HL-60/S4 treated with phorbol 12-myristate 13-acetate at 8.2 ng/mL for 4 days and 3 days (cell line): ENCODE data around the gene LRCOL1.

ENCODE experiments used
- in situ Hi-C: fragments of 300-500 bp; cut with MboI; formaldehyde crosslinking; loops from 2 replicates; pipeline ENCODE4 v1.15.0; 2022; ENCODE audit warnings: low sequenced_read_pairs

LRCOL1 gene

DNA sequence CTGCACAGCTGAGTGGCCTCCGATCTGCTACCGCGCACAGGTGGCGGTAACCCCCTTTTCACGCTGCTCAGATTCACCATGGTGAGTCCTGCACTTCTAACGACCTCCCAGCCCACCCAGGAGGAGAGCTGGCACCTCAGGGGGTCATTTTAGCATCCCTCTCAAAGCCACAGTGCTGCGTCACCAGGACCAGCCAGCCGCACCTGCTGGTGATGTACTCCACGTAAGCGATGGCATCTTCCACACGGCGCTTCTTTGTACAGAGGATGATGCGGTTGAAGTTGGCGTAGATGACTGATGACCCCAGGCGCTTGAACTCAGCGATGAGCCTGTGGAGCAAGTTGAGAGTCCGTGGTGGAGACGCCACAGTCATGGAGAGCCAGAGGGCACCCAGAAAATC is 27.4 kb upstream of the LRCOL1 start:
- in situ Hi-C loops, result no loop called here

- in situ Hi-C loops, result no loop called here
Observed at GRCh38 chr12:132635076-132635955, 24.9 kb upstream of the LRCOL1 start.

GRCh38 chr12:132634411-132634990 is 24.1 kb upstream of the LRCOL1 start:
- in situ Hi-C loops, result no loop called here

- in situ Hi-C loops, result no loop called here
Observed at GRCh38 chr12:132633901-132634300, 23.5 kb upstream of the LRCOL1 start.

GRCh38 chr12:132633398-132633797 is 23.0 kb upstream of the LRCOL1 start:
- in situ Hi-C loops, result no loop called here

GRCh38 chr12:132632521-132633228 is 22.3 kb upstream of the LRCOL1 start:
- in situ Hi-C loops, result no loop called here

- in situ Hi-C loops, result no loop called here
Observed at GRCh38 chr12:132631666-132632065, 21.3 kb upstream of the LRCOL1 start.

DNA sequence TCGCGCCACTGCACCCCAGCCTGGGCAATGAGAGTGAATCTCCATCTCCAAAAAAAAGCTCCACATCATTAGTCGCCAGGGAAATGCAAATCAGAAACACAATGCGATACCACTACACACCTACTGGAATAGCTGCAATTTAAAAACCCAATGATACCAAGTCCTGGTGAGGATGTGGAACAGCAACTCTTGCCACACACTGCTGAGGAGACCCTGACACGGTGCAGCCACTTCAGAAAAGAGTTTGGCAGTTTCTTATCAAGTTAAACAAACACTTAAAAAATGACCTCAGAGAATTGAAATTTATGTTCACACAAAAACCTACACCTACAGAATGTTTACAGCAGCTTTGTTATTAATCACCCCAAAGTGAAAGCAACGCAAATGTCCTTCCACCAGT is 20.3 kb upstream of the LRCOL1 start:
- in situ Hi-C loops, result no loop called here

DNA sequence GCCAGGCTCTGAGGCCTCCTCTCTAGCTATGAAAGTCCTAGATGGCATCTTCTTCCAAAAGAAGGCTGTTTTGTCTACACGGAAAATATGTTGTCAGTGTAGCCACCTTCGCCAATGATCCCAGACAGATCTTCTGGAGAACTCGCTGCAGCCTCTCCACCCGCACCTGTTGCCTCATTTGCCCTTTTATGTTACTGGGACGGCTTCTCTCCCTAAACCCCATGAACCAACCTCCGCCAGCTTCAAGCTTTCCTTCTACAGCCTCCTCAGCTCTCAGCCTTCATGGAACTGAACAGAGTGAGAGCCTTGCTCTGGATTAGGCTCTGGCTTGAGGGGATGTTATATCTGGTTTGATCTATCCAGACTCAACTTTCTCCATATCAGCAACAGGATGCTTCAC is 18.9 kb upstream of the LRCOL1 start:
- in situ Hi-C loops, result no loop called here

DNA sequence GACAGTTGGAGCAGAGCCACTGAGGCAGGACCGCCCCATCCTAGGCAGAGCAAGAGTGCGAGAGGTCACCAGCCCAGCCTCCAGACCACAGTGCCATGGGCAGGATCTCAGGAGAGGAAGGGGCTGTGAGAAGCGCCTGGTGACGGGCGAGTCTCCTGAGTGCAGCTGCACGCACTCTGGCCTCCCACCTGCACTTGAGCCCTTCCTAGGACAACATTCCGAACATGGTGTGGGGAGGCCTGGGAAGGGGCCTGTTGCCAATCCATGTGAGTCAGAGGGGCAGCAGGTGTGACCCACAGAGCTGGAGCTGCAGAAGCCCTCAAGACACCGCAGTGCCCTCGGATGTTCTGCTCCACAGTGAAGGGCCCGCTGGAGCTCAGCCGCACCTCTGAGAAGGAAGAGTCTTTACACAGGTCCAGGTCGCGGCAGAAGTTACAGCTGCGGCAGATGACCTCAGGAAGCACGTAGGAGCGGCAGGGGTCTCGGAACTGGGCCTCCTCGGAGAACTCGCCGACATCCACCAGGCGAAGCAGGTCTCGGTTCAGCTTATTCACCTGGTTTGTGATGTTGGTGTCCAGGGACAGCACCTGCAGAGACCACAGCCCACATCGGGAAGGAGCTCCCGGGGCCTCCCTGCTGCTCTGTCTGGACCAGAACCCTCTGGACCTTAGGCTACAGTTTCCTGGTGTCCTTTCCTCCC is 15.5 kb upstream of the LRCOL1 start:
- in situ Hi-C loops, result no loop called here

DNA sequence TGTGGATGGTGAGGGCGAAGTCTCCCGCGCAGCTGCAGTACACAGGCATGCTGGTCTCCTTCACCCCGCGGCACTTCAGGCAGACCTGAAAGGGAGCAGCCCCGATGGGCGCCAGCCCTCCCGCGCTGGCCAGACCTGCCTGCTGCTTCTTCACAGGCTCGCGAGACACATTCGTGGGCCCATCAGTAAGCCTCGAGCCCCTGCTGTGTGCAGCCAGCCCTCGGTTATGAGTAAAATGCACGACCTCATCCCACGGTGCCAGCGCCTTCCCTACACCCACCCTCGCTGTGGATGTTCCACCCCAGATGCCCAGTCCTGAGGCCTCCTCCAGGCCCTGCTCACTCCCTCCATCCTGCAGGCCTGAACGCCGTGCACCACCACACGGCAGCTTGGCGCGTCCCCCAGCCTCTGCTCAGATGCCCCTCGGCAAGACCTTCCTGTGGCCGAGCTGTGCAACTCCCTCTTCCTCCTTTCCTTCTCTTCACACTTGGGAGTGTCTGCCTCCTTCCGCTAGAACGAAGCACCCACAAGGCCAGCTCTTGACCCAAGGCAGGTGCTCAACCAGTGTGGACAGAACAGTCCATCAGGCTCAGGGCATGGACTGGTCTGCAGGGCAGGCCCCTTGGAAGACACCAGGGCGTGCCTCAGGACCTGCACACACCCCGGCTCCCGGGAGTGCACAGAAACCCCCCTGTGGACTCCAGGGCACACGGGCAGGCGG is 14.7 kb upstream of the LRCOL1 start:
- in situ Hi-C loops, result no loop called here

- in situ Hi-C loops, result no loop called here
Observed at GRCh38 chr12:132624186-132624855, 13.9 kb upstream of the LRCOL1 start.

DNA sequence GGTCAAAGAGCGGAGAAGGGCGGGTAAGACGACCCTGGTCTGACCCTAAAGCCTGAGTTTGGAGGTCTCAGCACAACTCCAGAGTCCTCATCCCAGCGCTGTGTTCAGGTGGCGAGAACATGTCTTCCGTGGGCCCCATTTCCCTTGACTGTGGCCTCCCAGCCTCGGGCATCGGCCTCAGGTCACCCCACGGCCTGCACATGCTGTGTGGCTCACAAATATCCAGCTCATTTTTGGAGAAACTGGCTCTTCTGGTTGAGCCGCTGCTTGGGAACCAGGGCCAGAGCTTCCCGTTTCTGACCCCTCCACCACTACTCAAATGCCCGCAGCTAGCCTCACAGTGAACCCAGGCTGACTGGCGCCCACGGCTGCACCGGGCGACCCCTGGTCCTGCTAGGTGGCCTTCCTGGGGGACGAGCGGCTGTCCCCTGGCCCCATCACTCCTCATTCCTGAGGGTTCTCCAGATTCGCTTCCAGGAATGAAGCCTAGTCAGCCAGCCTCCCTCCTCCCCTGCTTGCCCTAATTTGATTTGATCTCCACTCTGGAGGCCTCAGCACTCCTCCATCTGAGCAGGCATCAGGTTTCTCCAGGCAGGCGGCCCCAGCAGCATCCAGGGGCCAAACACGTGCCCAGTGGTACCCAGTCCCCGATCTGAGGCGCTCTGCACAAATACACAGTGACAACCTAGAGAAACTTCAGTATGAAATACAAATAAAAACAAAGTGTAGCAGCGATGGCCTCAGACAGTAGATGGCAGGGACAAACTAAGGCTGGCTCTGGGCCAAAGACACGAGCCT is 12.9 kb upstream of the LRCOL1 start:
- in situ Hi-C loops, result no loop called here

DNA sequence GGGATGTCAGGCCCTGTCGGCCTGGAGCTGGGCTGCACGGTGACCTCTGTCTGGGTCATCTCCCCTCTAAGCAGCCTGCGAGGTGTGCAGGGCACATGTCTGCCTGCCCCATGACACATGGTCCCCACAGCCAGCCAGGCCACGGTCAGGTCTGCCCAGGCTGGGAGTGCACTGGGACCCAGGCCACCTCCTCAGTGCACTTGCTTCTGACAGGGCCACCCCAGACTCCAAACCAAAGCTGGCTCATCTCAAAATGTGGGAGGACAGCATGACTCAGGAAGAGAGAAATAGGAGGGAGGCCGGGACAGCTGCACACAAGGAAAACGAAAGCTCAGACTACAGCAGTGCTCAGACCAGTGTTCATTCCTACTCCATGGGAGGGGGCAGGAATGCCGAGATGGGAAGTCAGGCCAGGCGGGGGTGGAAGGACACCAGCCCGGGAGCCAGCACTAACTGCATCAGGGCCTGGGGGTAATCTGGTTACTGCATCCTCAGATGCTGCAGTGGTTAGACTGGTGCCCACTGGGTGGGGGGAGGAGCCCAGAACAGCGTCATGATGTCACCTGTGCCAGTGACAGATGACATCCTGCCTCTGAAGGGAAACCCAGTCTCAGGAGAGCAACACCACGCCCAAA is 12.2 kb upstream of the LRCOL1 start:
- in situ Hi-C loops, result no loop called here

DNA sequence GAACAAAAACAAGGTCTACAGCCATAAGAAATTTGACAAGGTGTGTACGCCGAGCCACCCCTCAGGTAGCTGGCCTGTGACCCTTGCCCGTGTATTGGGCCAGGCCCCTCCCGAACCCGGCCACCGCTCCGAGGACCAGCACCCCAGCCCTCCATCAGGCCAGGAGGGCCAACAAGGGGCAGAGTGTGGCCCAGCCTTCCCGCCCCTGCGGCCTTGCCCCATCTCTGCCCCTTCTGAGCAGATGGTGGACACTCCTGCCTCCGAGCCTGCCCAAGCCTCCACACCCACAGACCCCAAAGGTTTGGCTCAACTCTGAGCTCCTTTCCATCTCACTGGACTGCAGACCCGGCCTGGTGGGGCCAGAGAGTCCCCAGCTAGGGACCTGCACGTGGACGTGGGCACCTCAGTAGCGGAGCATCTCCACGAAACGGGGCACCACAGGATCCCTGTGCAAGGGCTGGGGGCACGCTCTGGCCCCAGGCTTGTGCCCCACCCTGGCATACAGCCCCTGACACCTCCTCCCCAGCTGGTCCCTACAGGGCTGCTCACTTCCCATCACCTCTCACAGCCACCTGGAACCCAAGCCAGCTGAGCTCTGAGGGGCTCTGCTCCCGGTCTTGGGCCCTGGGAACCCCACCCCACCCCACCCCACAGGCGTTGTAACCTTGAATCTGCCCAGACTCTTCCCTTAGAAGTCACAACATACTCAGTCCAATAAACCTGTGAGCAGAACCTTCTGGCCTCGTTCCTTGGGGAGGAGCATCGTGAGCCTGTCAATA is 11.5 kb upstream of the LRCOL1 start:
- in situ Hi-C loops, result no loop called here

DNA sequence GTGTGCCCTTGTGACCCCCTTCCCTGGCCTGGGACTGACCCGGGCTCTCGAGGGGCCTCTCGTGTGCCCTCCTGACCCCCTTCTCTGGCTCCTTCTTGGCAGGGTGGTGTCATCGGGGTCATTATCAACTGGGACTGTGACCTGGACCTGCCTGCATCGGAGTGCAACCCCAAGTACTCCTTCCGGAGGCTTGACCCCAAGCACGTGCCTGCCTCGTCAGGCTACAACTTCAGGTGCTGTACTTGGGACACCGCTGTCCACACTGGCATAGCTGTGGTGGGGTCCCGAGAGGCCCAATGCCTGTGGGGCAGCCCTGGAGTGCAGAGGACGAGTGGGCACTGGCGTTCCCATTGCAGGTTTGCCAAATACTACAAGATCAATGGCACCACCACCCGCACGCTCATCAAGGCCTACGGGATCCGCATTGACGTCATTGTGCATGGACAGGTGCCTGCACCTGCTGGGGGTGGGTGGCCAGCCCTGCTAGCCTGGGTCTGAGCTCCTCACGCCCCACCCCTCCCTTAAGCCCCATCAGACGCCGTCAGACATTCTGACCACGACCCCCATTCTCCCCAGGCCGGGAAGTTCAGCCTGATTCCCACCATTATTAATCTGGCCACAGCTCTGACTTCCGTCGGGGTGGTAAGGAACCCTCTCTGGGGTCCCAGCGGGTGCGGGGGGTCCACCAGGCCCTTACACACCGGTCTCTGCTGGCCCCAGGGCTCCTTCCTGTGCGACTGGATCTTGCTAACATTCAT is 10.7 kb upstream of the LRCOL1 start:
- in situ Hi-C loops, result no loop called here

GRCh38 chr12:132620113-132620898 is 9.9 kb upstream of the LRCOL1 start:
- in situ Hi-C loops, result no loop called here
